Caco-2 (cell line): ENCODE data around the gene LRMDA. TPM values are rescaled to one million over a fixed set of nuclear protein-coding genes. Genes with fewer than 3 reads are reported as not detected.
A peak's percentile ranks its signal among the peaks of the same experiment; 100 is the strongest.

ENCODE experiments used
- BruUV-seq: library from RNA; stranded (reverse); fragments of 400-500 nt; replicated peaks from 2 replicates; lab custom pipeline; 2021; lab: Mats Ljungman, UMichigan
- CTCF ChIA-PET: fragments of 300-600 bp; sonication (Branson Sonifier 250); formaldehyde crosslinking; loops from one replicate; lab custom pipeline; 2022; ENCODE audit warnings: antibody characterized with exemption; lab: Charles Lee
- POLR2A ChIA-PET: fragments of 300-600 bp; sonication (Branson Sonifier 250); formaldehyde crosslinking; loops from one replicate; lab custom pipeline; 2022; ENCODE audit warnings: antibody characterized with exemption; lab: Charles Lee
- DNase-seq, 2 experiments: peaks; one replicate each; pipeline versions ENCODE4 v3.0.0 to v3.0.0-alpha.2; 2020 to 2022
- H3K27me3 ChIP-seq: replicated peaks from 2 replicates; pipeline ENCODE4 v1.6.0; 2011; ENCODE audit warnings: low read length; ENCODE audit not compliant: control insufficient read depth, insufficient read depth
- H3K36me3 ChIP-seq: 2 replicates; pipeline ENCODE4 v1.5.1; 2011; ENCODE audit warnings: low read length; ENCODE audit not compliant: control insufficient read depth, insufficient read depth
- H3K4me1 ChIP-seq: fragments of 250-450 bp; sonication (Bioruptor Pico); 2 replicates; pipeline ENCODE4 v1.5.1; 2020; ENCODE audit warnings: mild to moderate bottlenecking
- H3K4me3 ChIP-seq: 2 replicates; pipeline ENCODE4 v1.5.1; 2011; ENCODE audit warnings: low read depth, mild to moderate bottlenecking, control low read depth, low read length
- H3K9me3 ChIP-seq: fragments of 250-450 bp; sonication (Bioruptor Pico); 2 replicates; pipeline ENCODE4 v1.5.1; 2020; ENCODE audit warnings: mild to moderate bottlenecking, moderate library complexity
- H3K27ac Mint-ChIP-seq: one replicate; pipeline ENCODE4 v1.8.0; 2022; ENCODE audit warnings: mixed read lengths; ENCODE audit not compliant: unreplicated experiment
- H3K27me3 Mint-ChIP-seq: one replicate; pipeline ENCODE4 v1.8.0; 2022; ENCODE audit warnings: mixed read lengths; ENCODE audit not compliant: insufficient read depth, unreplicated experiment
- H3K36me3 Mint-ChIP-seq: one replicate; pipeline ENCODE4 v1.8.0; 2022; ENCODE audit warnings: mild to moderate bottlenecking, mixed read lengths; ENCODE audit not compliant: insufficient read depth, unreplicated experiment
- H3K4me1 Mint-ChIP-seq: one replicate; pipeline ENCODE4 v1.8.0; 2022; ENCODE audit warnings: low read depth, mixed read lengths; ENCODE audit not compliant: unreplicated experiment
- H3K4me3 Mint-ChIP-seq: one replicate; pipeline ENCODE4 v1.8.0; 2022; ENCODE audit warnings: mild to moderate bottlenecking, moderate library complexity, mixed read lengths; ENCODE audit not compliant: unreplicated experiment
- H3K9me3 Mint-ChIP-seq: one replicate; pipeline ENCODE4 v1.8.0; 2022; ENCODE audit warnings: mixed read lengths; ENCODE audit not compliant: unreplicated experiment
- intact Hi-C: fragments of 100-400 bp; cut with micrococcal nuclease; formaldehyde crosslinking; loops from one replicate; pipeline ENCODE4 v1.10.0; 2022; ENCODE audit not compliant: unreplicated experiment
- total RNA-seq: library from RNA; stranded (reverse); gene quantifications from 2 replicates; pipeline ENCODE4 v1.2.3, GENCODE V29; 2022
- TF ChIP-seq, protein P1 (sequence below), 2 experiments: fragments of 200-600 bp in 1 of 2; IDR thresholded peaks; 1 replicate in 1 of 2; 2 replicates in 1 of 2; pipeline versions ENCODE4 v1.5.1 to v1.8.0; 2011 to 2022; ENCODE audit warnings: antibody characterized with exemption in 1 of 2, control low read depth in 1 of 2, inconsistent platforms in 1 of 2, low read depth in 1 of 2, low read length in 1 of 2, mild to moderate bottlenecking in 1 of 2, moderate library complexity in 1 of 2; ENCODE audit not compliant: insufficient read depth in 1 of 2, severe bottlenecking in 1 of 2, unreplicated experiment in 1 of 2

LRMDA gene
- total RNA-seq, 1 experiment from 2014 or later = 18.5 TPM

DNA sequence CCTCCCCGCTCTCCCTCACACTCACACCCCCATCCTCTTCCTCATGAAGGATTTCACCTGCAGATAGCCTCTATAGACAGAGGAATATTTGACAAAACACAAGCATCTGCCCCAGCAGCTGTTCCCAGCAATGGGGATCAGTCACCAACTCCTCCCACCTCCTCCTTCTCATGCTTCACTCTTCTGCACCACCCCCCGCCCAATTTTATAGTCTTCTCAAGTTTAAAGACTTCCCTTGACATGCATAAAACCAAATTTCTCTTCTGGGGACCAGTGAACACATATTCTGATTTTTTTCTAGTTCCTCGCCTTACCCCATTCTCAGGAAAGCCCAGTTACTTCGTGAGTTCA lies 654.4 kb downstream of the LRMDA start:
- H3K4me1 ChIP-seq = peaks cover 13% of the 10 kb centered on the region
- TF ChIP-seq, protein P1, sequence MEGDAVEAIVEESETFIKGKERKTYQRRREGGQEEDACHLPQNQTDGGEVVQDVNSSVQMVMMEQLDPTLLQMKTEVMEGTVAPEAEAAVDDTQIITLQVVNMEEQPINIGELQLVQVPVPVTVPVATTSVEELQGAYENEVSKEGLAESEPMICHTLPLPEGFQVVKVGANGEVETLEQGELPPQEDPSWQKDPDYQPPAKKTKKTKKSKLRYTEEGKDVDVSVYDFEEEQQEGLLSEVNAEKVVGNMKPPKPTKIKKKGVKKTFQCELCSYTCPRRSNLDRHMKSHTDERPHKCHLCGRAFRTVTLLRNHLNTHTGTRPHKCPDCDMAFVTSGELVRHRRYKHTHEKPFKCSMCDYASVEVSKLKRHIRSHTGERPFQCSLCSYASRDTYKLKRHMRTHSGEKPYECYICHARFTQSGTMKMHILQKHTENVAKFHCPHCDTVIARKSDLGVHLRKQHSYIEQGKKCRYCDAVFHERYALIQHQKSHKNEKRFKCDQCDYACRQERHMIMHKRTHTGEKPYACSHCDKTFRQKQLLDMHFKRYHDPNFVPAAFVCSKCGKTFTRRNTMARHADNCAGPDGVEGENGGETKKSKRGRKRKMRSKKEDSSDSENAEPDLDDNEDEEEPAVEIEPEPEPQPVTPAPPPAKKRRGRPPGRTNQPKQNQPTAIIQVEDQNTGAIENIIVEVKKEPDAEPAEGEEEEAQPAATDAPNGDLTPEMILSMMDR (IDR thresholded peaks at IDR 0.05; ENCODE audit: insufficient read depth in 1 of 2, low read depth in 1 of 2, low read length in 1 of 2, severe bottlenecking in 1 of 2, unreplicated experiment in 1 of 2) = no peak
- DNase-seq = no peak
- no peaks in the 10 kb centered on the region for H3K9me3 ChIP-seq
- H3K27me3 ChIP-seq = no peaks in the 10 kb centered on the region
- POLR2A ChIA-PET = no interaction called here
- no peak overlapping the region for H3K27ac Mint-ChIP-seq
- H3K27me3 Mint-ChIP-seq = no peaks in the 10 kb centered on the region
- H3K4me3 ChIP-seq = no peak overlapping the region
- H3K36me3 ChIP-seq = no peaks in the 10 kb centered on the region
- H3K4me1 Mint-ChIP-seq = peaks cover 6% of the 10 kb centered on the region
- no peak overlapping the region for H3K4me3 Mint-ChIP-seq
- BruUV-seq = no TSS peak
- CTCF ChIA-PET = no interaction called here
- peaks cover 7% of the 10 kb centered on the region for H3K9me3 Mint-ChIP-seq
- H3K36me3 Mint-ChIP-seq = no peaks in the 10 kb centered on the region
- intact Hi-C loops = loop anchor here (2.0 to 10.0 kb wide), 2 partner anchors 361 to 683 kb away; no protein-coding TSS in a partner anchor

DNA sequence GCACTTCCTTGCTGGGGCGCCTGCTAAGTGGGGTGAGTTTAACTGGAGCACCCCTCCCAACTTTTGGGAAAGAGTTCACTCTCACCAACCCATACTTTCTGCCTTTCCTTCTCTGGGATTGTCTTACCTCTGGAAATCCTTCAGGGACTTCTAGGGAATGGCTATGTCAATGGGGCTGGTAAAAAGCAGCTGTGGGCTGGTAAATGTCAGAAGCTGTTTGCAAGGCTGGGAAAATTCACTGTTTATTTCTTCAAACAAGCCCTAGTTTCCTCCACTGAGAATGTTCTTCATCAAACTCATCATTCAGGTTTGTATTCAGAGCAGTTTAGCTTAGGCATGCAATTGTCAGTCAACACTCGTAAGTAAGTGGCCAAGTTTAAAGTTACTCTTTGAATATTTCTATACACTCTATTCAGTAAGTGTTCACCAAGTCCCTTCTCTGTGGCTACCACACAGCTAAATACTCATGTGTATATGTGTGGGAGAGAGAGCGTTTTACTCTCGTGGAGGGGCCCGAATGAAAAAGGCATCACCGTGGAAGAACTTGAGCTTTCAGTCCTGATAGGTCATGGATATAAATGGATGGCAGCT lies 654.8 kb downstream of the LRMDA start:
- peaks cover 13% of the 10 kb centered on the region for H3K4me1 ChIP-seq
- Mint-ChIP-seq H3K27ac (peak overlapping the region; percentile 34), H3K4me1 (peaks cover 6% of the 10 kb centered on the region), H3K9me3 (peaks cover 10% of the 10 kb centered on the region), H3K4me3 (no peak overlapping the region), H3K36me3 (no peaks in the 10 kb centered on the region), H3K27me3 (no peaks in the 10 kb centered on the region)
- no TSS peak for BruUV-seq
- DNase-seq = no peak
- intact Hi-C loops = loop anchor here (2.0 to 10.0 kb wide), 2 partner anchors 361 to 683 kb away; no protein-coding TSS in a partner anchor
- TF ChIP-seq, protein P1 (IDR thresholded peaks at IDR 0.05; ENCODE audit: insufficient read depth in 1 of 2, low read depth in 1 of 2, low read length in 1 of 2, severe bottlenecking in 1 of 2, unreplicated experiment in 1 of 2) = no peak
- POLR2A ChIA-PET = no interaction called here
- no peaks in the 10 kb centered on the region for H3K27me3 ChIP-seq
- no peaks in the 10 kb centered on the region for H3K36me3 ChIP-seq
- H3K4me3 ChIP-seq = no peak overlapping the region
- no peaks in the 10 kb centered on the region for H3K9me3 ChIP-seq
- CTCF ChIA-PET = interaction anchor here (1.1 to 1.2 kb wide), 2 partner anchors 35 to 217 kb away, joined by 4 to 8 read pairs; no protein-coding TSS in a partner anchor

DNA sequence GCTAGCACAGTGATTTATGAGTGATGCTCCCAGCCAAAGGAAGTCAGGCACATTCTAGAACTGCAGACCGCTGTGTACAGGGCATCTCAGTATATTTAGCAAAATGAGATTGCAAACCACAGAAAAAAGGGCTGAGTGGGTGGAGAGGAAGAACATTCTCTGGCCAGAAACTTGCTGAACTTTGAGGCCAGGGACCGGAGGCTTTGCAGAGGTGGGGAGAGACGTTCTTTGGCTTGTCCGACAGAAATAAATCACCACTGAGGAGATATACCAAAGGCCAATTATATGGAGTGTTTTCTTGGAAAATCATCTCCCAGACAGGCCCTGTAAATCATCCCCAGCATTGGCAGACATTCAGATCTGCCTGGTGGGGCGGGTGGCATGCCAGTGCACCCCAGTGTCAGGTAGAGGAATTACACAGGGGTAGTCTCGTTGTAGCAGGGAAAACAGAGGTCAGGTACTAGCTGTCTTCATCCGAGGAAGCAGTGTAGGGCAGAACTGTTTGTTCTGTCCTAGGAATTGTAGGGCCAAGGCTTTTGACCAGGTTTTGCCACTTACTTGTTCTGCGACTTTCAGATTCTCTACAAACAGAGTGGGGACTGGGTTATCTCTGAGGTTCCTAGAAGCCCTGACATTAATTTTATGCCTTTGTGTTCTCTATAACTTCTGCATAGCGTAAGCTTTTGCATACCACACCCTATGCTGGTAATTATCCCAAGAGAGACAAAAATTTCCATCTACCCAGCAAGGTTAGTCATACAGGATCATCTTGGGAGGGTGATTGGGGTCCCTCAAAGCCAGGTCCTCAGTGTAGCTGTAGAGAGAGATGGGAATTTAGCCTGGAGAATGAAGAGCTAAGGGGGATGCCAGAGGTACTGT lies 655.6 kb downstream of the LRMDA start:
- intact Hi-C loops = loop anchor here (1.0 to 10.0 kb wide), 3 partner anchors 36 to 684 kb away; no protein-coding TSS in a partner anchor
- Mint-ChIP-seq H3K9me3 (peaks cover 10% of the 10 kb centered on the region), H3K36me3 (no peaks in the 10 kb centered on the region), H3K27me3 (no peaks in the 10 kb centered on the region), H3K4me3 (no peak overlapping the region), H3K27ac (peak overlapping the region; percentile 34), H3K4me1 (peaks cover 6% of the 10 kb centered on the region)
- Histone ChIP-seq H3K9me3 (no peaks in the 10 kb centered on the region), H3K4me3 (no peak overlapping the region), H3K27me3 (no peaks in the 10 kb centered on the region), H3K4me1 (peaks cover 15% of the 10 kb centered on the region), H3K36me3 (no peaks in the 10 kb centered on the region)
- ChIA-PET CTCF (interaction anchor here (0.5 to 1.2 kb wide), 3 partner anchors 9 to 217 kb away, joined by 3 to 8 read pairs (median 4); no protein-coding TSS in a partner anchor), POLR2A (no interaction called here)
- DNase-seq = peak; percentile 68 to 74
- no TSS peak for BruUV-seq
- TF ChIP-seq, protein P1 (IDR thresholded peaks at IDR 0.05; ENCODE audit: insufficient read depth in 1 of 2, low read depth in 1 of 2, low read length in 1 of 2, severe bottlenecking in 1 of 2, unreplicated experiment in 1 of 2) = peak; percentile 72 to 79
